GM12891 (cell line): Measurements from ENCODE around the gene BMPR2. TPM values are rescaled to one million over a fixed set of nuclear protein-coding genes. Genes with fewer than 3 reads are reported as not detected.

Experiments
- DNase-seq: peaks from one replicate; pipeline ENCODE4 v3.0.0; 2011; ENCODE audit warnings: low spot score; ENCODE audit not compliant: insufficient read length
- FAIRE-seq: peaks from 2 replicates; lab custom pipeline; 2011; peaks lifted over from hg19 to GRCh38; lab: Jason Lieb, UNC
- PAX5 ChIP-seq: IDR thresholded peaks from 2 replicates; pipeline ENCODE4 v1.6.1; 2011; ENCODE audit warnings: low read length, moderate library complexity, mild to moderate bottlenecking; ENCODE audit not compliant: insufficient read depth, severe bottlenecking
- POLR2A ChIP-seq: IDR thresholded peaks from 2 replicates; pipeline ENCODE4 v1.6.1; 2011; ENCODE audit warnings: low read depth, low read length, control low read depth
- POLR2AphosphoS5 ChIP-seq: IDR thresholded peaks from 2 replicates; pipeline ENCODE4 v1.6.1; 2011; ENCODE audit warnings: low read depth, low read length, control low read depth
- POU2F2 ChIP-seq: IDR thresholded peaks from 2 replicates; pipeline ENCODE4 v1.6.1; 2011; ENCODE audit warnings: low read depth, mild to moderate bottlenecking, control low read depth, low read length, moderate library complexity
- SPI1 ChIP-seq: IDR thresholded peaks from 2 replicates; pipeline ENCODE4 v1.6.1; 2011; ENCODE audit warnings: low read depth, low read length, control low read depth
- TAF1 ChIP-seq: IDR thresholded peaks from 2 replicates; pipeline ENCODE4 v1.6.1; 2011; ENCODE audit warnings: low read depth, low read length, control low read depth
- polyA plus RNA-seq: library from polyadenylated mRNA; unstranded; fragments of >200 nt; gene quantifications from one replicate; pipeline ENCODE4 v1.2.1, GENCODE V29; 2012; ENCODE audit warnings: low read depth, missing spikeins, inconsistent platforms; ENCODE audit not compliant: missing spikeins

Gene BMPR2
- 8.1 TPM for polyA plus RNA-seq

- peak; percentile 17; the same call in 1 of the 2 replicates for TF ChIP-seq TAF1
- TF ChIP-seq SPI1, result no peak
- no peak for TF ChIP-seq POU2F2
- TF ChIP-seq POLR2A, result peak; percentile 71
- peak; percentile 45; the same call in 1 of the 2 replicates for TF ChIP-seq POLR2AphosphoS5
- TF ChIP-seq PAX5, result no peak
- DNase-seq (peak; percentile 52), FAIRE-seq (peak; percentile 90)
Measured at GRCh38 chr2:202375609-202376408, at the start of gene BMPR2. Gene BMPR2 (plus strand): TSS chr2:202376327. CDS start chr2:202377475, 1,148 bp downstream.

DNA sequence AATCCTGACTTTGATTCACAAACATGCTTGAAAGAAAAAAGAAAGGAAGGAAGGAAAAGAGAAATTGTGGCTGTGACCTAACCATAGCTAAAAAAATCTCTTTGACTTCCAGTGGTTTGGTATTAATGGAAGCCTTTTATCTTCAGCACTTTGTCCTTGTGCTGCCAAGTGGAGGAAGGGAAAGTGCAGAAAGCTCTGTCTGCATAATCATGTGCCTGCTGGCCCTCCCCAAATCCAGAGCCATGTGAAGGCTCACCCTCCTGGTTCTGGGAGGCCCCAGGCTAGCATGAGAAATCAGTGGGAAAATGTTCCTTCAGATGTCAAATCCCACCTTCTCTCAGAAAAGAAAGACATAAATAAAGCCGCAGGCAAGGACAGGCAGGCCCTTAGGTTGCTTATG, 48.3 kb upstream of the BMPR2 start:
- DNase-seq (no peak), FAIRE-seq (no peak)
- no peak for TF ChIP-seq SPI1
- TF ChIP-seq PAX5, result no peak
- TF ChIP-seq POU2F2, result no peak
- no peak for TF ChIP-seq POLR2A
- TF ChIP-seq TAF1, result no peak

DNA sequence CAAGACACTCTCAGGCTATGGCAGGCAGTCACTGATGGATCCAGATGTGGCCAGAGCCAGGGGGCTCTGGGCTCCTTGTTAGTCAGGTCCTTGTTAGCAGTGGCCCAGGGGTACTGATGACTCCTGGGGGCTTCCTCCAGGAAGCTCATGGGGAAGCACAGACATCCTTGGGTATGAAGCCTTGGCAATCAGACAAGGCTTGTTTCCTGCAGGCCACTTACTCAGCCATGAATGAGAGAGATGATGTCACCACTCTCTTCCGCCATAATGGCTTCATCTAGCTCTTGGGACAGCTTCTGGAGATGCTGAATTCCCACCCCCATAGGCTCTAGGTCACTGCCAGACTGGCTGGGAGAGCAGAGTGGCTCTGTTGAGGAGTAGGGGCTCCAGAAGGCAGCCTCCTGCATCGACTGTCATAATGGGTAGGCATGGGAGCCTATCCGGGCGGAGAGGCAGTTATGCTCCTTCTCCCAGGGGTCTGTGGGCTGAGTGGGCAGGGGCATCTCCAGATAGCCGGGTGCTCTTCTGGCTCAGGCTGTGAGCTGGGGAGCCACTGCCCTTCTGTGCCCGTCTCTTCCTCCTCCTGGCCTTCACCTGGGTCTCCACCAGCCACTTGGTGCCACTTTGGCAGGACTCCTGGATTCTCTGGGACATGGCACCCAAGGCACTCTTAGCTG, 40.2 kb upstream of the BMPR2 start:
- no peak for TF ChIP-seq SPI1
- TF ChIP-seq POU2F2, result no peak
- TF ChIP-seq POLR2A, result no peak
- TF ChIP-seq PAX5, result no peak
- no peak for TF ChIP-seq TAF1
- TF ChIP-seq POLR2AphosphoS5, result no peak
- DNase-seq (no peak), FAIRE-seq (no peak)

GRCh38 chr2:202337151-202337550, 39.0 kb upstream of the BMPR2 start:
- no peak for FAIRE-seq
- TF ChIP-seq POLR2A (no peak), POU2F2 (no peak), SPI1 (no peak), PAX5 (no peak), POLR2AphosphoS5 (no peak), TAF1 (no peak)
- DNase-seq, result no peak

DNA sequence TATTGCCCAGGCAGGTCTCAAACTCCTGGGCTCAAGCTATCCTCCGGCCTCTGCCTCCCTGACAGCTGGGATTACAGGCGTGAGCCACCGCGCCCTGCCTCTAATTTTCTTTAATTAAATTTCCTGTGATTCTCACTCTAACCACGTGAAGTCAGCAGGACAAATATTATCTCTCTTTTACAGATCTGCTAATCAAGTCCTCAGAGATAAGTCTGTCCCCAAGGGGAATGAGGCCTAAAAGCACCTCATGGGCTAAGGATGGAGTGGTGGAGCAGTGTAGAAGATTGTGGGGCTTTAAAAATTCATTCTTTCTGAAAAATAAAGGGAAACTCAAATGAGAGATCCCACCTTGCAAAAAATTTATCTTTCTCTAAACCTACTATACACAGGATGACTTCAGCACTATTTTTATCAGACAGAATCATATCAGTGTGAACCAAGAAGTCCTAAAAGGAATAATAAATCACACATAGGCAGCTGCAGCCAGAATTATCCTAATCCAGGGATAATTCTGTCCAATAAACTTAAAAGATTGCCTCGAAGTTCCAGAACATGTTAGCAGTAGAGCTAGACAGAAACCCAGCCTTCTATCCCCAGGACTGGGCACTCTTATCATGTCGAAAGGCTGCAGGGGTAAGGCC, 38.3 kb upstream of the BMPR2 start:
- DNase-seq (no peak), FAIRE-seq (no peak)
- TF ChIP-seq POLR2AphosphoS5, result no peak
- no peak for TF ChIP-seq PAX5
- no peak for TF ChIP-seq SPI1
- no peak for TF ChIP-seq POU2F2
- no peak for TF ChIP-seq POLR2A
- TF ChIP-seq TAF1, result no peak

DNA sequence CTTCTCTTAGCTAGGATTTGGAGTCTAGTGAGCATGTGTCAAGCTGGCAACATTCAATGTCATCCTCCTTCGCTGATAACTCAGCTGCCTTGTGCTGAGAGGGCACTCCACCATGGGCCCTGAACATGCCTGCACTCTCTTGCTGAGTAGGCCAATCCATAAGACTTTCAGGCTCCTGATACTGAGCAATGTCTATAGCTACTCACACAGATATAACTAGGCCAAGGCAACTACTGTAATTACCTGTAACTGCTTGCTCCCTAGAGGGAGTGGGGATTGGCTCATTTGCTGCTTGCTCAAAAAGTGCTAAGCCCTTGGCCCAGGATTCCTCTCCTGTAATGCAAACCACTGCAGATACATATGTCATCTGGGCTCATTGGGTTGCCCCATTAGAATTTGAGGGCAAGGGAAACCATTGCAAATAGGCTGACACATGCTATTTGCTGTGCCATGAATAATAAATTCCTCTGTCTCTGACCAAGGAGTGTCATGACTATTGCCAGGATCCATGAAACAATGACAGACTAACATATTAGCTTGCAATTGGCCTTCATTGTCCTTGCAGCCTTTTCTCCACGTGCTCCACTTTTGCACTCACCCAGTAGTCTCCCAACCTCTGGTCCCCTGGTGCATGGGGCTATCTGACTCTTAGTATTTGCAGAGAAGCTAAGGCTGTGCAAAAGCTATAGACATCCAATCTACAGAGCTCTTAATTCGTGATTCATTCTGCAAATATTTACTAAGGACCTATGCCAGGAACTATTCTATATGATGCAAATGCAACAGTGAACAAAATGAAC, 36.9 kb upstream of the BMPR2 start:
- FAIRE-seq, result no peak
- DNase-seq, result no peak
- TF ChIP-seq TAF1 (no peak), PAX5 (no peak), POLR2AphosphoS5 (no peak), POLR2A (no peak), SPI1 (no peak), POU2F2 (no peak)

DNA sequence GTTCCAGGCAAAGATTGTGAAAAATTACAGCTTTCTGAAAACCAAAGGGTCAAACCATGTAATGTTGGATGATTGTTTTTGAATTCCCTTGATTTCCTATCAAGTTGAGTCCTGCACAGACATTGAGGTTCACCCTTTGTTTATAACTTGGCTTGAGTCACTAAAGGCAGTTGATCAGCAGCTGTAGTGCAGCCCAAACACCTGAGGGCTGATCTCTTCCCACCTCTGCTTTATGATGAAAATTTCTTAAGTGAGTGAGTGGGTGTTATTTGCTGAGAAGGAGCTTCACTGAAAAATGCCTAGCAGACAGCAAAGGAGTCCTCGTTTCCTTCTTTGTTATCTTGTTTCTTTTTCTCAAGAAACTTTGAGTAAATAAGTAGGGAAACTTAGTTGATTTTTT, 31.9 kb upstream of the BMPR2 start:
- DNase-seq (no peak), FAIRE-seq (no peak)
- TF ChIP-seq POLR2A, result no peak

- no peak for FAIRE-seq
- DNase-seq, result no peak
- TF ChIP-seq PAX5 (no peak), POU2F2 (no peak), SPI1 (no peak), TAF1 (no peak), POLR2A (no peak), POLR2AphosphoS5 (no peak)
Measured at GRCh38 chr2:202346180-202346579, 29.9 kb upstream of the BMPR2 start.

GRCh38 chr2:202353430-202353829, 22.7 kb upstream of the BMPR2 start:
- DNase-seq, result no peak
- FAIRE-seq, result no peak
- TF ChIP-seq POU2F2, result no peak
- no peak for TF ChIP-seq POLR2AphosphoS5
- no peak for TF ChIP-seq SPI1
- no peak for TF ChIP-seq PAX5
- TF ChIP-seq POLR2A, result no peak
- no peak for TF ChIP-seq TAF1
